Thyroid gland (tissue), 4 donors: ENCODE results near the gene CEP126. TPM values are rescaled to one million over a fixed set of nuclear protein-coding genes. Genes with fewer than 3 reads are reported as not detected.

Source experiments
- DNase-seq, 2 donors: peaks; one replicate each; pipeline ENCODE4 v3.0.0-alpha.2; 2019
- H3K27ac ChIP-seq, 3 donors: fragments of 200-600 bp; sonication (generic); 1 replicate in 2 of 3; 2 replicates in 1 of 3; pipeline ENCODE4 v1.5.1; 2016 to 2019; ENCODE audit warnings: mild to moderate bottlenecking in 1 of 3, moderate library complexity in 1 of 3
- H3K27me3 ChIP-seq: fragments of 200-600 bp; sonication (generic); one replicate; pipeline ENCODE4 v1.5.1; 2019
- H3K36me3 ChIP-seq, 2 donors: fragments of 200-600 bp; sonication (generic); one replicate each; pipeline ENCODE4 v1.5.1; 2016 to 2019
- H3K4me1 ChIP-seq, 2 donors: fragments of 200-600 bp; sonication (generic); one replicate each; pipeline ENCODE4 v1.5.1; 2017 to 2019
- H3K4me3 ChIP-seq, 3 donors: fragments of 200-600 bp; sonication (generic); replicated peaks in 1 of 3; 1 replicate in 2 of 3; 2 replicates in 1 of 3; pipeline ENCODE4 v1.5.1; 2016; ENCODE audit warnings: mild to moderate bottlenecking in 1 of 3
- H3K9me3 ChIP-seq: fragments of 200-600 bp; sonication (generic); one replicate; pipeline ENCODE4 v1.5.1; 2017
- CTCF ChIP-seq, 6 experiments: fragments of 200-600 bp in 3 of 6; fragments of 450-650 bp in 3 of 6; sonication (generic) in 3 of 6; IDR thresholded peaks; one replicate each; pipeline ENCODE4 v1.5.1; 2016 to 2019; ENCODE audit warnings: antibody characterized with exemption in 6 of 6, mild to moderate bottlenecking in 2 of 6, inconsistent platforms in 1 of 6, moderate library complexity in 1 of 6
- POLR2A ChIP-seq, 2 donors: fragments of 450-650 bp; IDR thresholded peaks; one replicate each; pipeline ENCODE4 v1.6.1; 2017; ENCODE audit warnings: antibody characterized with exemption in 2 of 2, mild to moderate bottlenecking in 2 of 2, moderate library complexity in 1 of 2
- WGBS, 2 donors: methylation state at CpG; one replicate each; pipeline ENCODE4 v1.1.5; 2017; 5-methylcytosine and 5-hydroxymethylcytosine counted together
- intact Hi-C: fragments of 100-400 bp; cut with DNase I; formaldehyde crosslinking; loops from one replicate; pipeline ENCODE4 v1.15.1; 2023
- total RNA-seq, 4 donors: library from RNA; depleted of rRNA; stranded (reverse); fragments of >200 nt; gene quantifications; one replicate each; pipeline ENCODE4 v1.2.3, GENCODE V29; 2016

The CEP126 gene
- total RNA-seq, 4 donors from 2014 or later: 6.3 to 10.6 (median 8.1) TPM

- Histone ChIP-seq H3K9me3 (no peaks in the 10 kb centered on the region), H3K4me1 (peaks cover 3 to 18% of the 10 kb centered on the region in 2 donors), H3K27ac (peak overlapping the region; percentile 47 to 69 (median 57)), H3K36me3 (no peaks in the 10 kb centered on the region), H3K27me3 (no peaks in the 10 kb centered on the region), H3K4me3 (no peak overlapping the region)
- TF ChIP-seq CTCF (IDR thresholded peaks at IDR 0.05) (peak in 5 of 6 experiments; percentile 19 to 72 (median 58)), POLR2A (IDR thresholded peaks at IDR 0.05) (no peak)
- intact Hi-C loops: loop anchor here (5.0 kb wide), 1 partner anchor 146 kb away; no protein-coding TSS in a partner anchor
- 26 to 27% methylated on average over 4 of the region's 4 CpGs for WGBS, 2 donors
- DNase-seq: peak; percentile 57 to 58
Observed at GRCh38 chr11:102007567-102008437, 93.0 kb downstream of the CEP126 start.

GRCh38 chr11:102010776-102011494 is 96.1 kb downstream of the CEP126 start:
- intact Hi-C loops: no loop called here

GRCh38 chr11:102012946-102013345 is 98.1 kb downstream of the CEP126 start:
- Histone ChIP-seq H3K4me3 (no peak overlapping the region), H3K4me1 (peaks cover 0 to 12% of the 10 kb centered on the region in 2 donors), H3K36me3 (no peaks in the 10 kb centered on the region), H3K27ac (no peak overlapping the region), H3K27me3 (no peaks in the 10 kb centered on the region), H3K9me3 (no peaks in the 10 kb centered on the region)
- intact Hi-C loops: no loop called here
- WGBS, 2 donors: 72 to 77% methylated on average over 3 of the region's 3 CpGs
- no peak for DNase-seq
- no peak for TF ChIP-seq POLR2A (IDR thresholded peaks at IDR 0.05)
- no peak for TF ChIP-seq CTCF (IDR thresholded peaks at IDR 0.05)

More at GRCh38 chr11:102010776-102011494, 96.1 kb downstream of the CEP126 start:
- WGBS, 2 donors: 16 to 18% methylated on average over 12 of the region's 12 CpGs
- peak overlapping the region in 1 of 3 donors; percentile 2 for H3K27ac ChIP-seq
- peaks cover 3 to 18% of the 10 kb centered on the region in 2 donors for H3K4me1 ChIP-seq
- H3K4me3 ChIP-seq: no peak overlapping the region
- no peak for TF ChIP-seq CTCF (IDR thresholded peaks at IDR 0.05)
- TF ChIP-seq POLR2A (IDR thresholded peaks at IDR 0.05): no peak
- no peaks in the 10 kb centered on the region for H3K36me3 ChIP-seq
- no peaks in the 10 kb centered on the region for H3K9me3 ChIP-seq
- peak; percentile 81 to 83 for DNase-seq
- no peaks in the 10 kb centered on the region for H3K27me3 ChIP-seq

GRCh38 chr11:102014756-102015155 is 99.9 kb downstream of the CEP126 start:
- Histone ChIP-seq H3K9me3 (no peaks in the 10 kb centered on the region), H3K36me3 (no peaks in the 10 kb centered on the region), H3K27ac (no peak overlapping the region), H3K27me3 (no peaks in the 10 kb centered on the region), H3K4me1 (peaks cover 0 to 12% of the 10 kb centered on the region in 2 donors), H3K4me3 (no peak overlapping the region)
- no peak for TF ChIP-seq POLR2A (IDR thresholded peaks at IDR 0.05)
- TF ChIP-seq CTCF (IDR thresholded peaks at IDR 0.05): no peak
- no peak for DNase-seq
- intact Hi-C loops: no loop called here
- 61 to 70% methylated on average over 5 of the region's 5 CpGs for WGBS, 2 donors
